GM12801 (cell line): Measurements from ENCODE around the gene BEST3.

Source experiments
- CTCF ChIP-seq: IDR thresholded peaks from one replicate; pipeline ENCODE4 v1.5.1; 2011; ENCODE audit warnings: control low read depth; ENCODE audit not compliant: insufficient read length; ENCODE audit errors: extremely low read depth

BEST3 gene

GRCh38 chr12:69720750-69721149, 21.6 kb upstream of the BEST3 start:
- no peak for TF ChIP-seq CTCF

- TF ChIP-seq CTCF, result no peak
Observed at GRCh38 chr12:69719336-69720316, 20.5 kb upstream of the BEST3 start.

- TF ChIP-seq CTCF, result no peak
Observed at GRCh38 chr12:69714542-69714941, 15.4 kb upstream of the BEST3 start.

GRCh38 chr12:69712826-69713225, 13.7 kb upstream of the BEST3 start:
- no peak for TF ChIP-seq CTCF

GRCh38 chr12:69708649-69709048, 9.5 kb upstream of the BEST3 start:
- TF ChIP-seq CTCF, result no peak

GRCh38 chr12:69704357-69704756, 5.3 kb upstream of the BEST3 start:
- TF ChIP-seq CTCF, result no peak

GRCh38 chr12:69703146-69703642, 4.1 kb upstream of the BEST3 start:
- no peak for TF ChIP-seq CTCF
